Measurements from ENCODE around the gene SNX6.

- TF ChIP-seq CTCF (IDR thresholded peaks at IDR 0.05; ENCODE audit: low read depth, low read length, poor library complexity, severe bottlenecking) (no peak), EZH2phosphoT487 (IDR thresholded peaks at IDR 0.05; ENCODE audit: borderline replicate concordance, low read length) (no peak)
Measured at GRCh38 chr14:34620839-34621238, 9.1 kb downstream of the SNX6 start.

Data from DOHH2 (cell line).